HG03135 (cell line): ENCODE results near the gene YRDC.

Experiments used
- ATAC-seq: cut with Tn5 transposase; IDR thresholded peaks from one replicate; pipeline ENCODE4 v1.9.1; 2021; ENCODE audit warnings: mild to moderate bottlenecking, moderate library complexity; ENCODE audit not compliant: unreplicated experiment

The YRDC gene

GRCh38 chr1:37822906-37823815 lies 15.2 kb upstream of the YRDC start:
- no peak for ATAC-seq

GRCh38 chr1:37821481-37821880 lies 13.5 kb upstream of the YRDC start:
- ATAC-seq = no peak

- no peak for ATAC-seq
Measured at GRCh38 chr1:37817481-37817880, 9.5 kb upstream of the YRDC start.

- ATAC-seq = no peak
Measured at GRCh38 chr1:37814252-37814651, 6.2 kb upstream of the YRDC start.

- no peak for ATAC-seq
Measured at GRCh38 chr1:37813529-37814145, 5.6 kb upstream of the YRDC start.

GRCh38 chr1:37811027-37811655 lies 3.1 kb upstream of the YRDC start:
- ATAC-seq = no peak

GRCh38 chr1:37809942-37810341 lies 1.9 kb upstream of the YRDC start:
- ATAC-seq = no peak

GRCh38 chr1:37808369-37809319 lies 636 bp upstream of the YRDC start:
- ATAC-seq = peak; percentile 36

- no peak for ATAC-seq
Measured at GRCh38 chr1:37807220-37807554, 821 bp downstream of the YRDC start.

GRCh38 chr1:37802439-37802838 lies 5.6 kb downstream of the YRDC start:
- ATAC-seq = no peak

- no peak for ATAC-seq
Measured at GRCh38 chr1:37797750-37798345, 10.2 kb downstream of the YRDC start.

- no peak for ATAC-seq
Measured at GRCh38 chr1:37795340-37796125, 12.5 kb downstream of the YRDC start.

GRCh38 chr1:37794372-37795339 lies 13.4 kb downstream of the YRDC start:
- ATAC-seq = no peak

GRCh38 chr1:37793773-37794371 lies 14.1 kb downstream of the YRDC start, which contains the start of gene MANEAL:
Gene MANEAL, plus strand, starts transcription at chr1:37793847. Its CDS starts 336 bp downstream, at chr1:37794183.
- no peak for ATAC-seq

GRCh38 chr1:37792943-37793686 lies 14.9 kb downstream of the YRDC start:
- ATAC-seq = no peak

- no peak for ATAC-seq
Measured at GRCh38 chr1:37782491-37782890, 25.5 kb downstream of the YRDC start.

- ATAC-seq = no peak
Measured at GRCh38 chr1:37778654-37779053, 29.4 kb downstream of the YRDC start.
